HEK293 (cell line): ENCODE measurements around the gene TPP2.

Experiments used
- CTCF ChIA-PET: fragments of 350-600 bp; formaldehyde crosslinking; extraction: SDS; loops from one replicate; lab custom pipeline; 2021; ENCODE audit warnings: antibody characterized with exemption; lab: Yijun Ruan, JAX
- POLR2A ChIA-PET: fragments of 300-600 bp; formaldehyde crosslinking; extraction: SDS; loops from one replicate; lab custom pipeline; 2020; ENCODE audit warnings: antibody characterized with exemption, inconsistent platforms; lab: Yijun Ruan, JAX
- H3K27ac ChIP-seq: fragments of 200-500 bp; sonication (Bioruptor generic); 2 replicates; pipeline ENCODE4 v1.5.1; 2014; ENCODE audit warnings: low read depth, low read length, control low read depth, inconsistent platforms; ENCODE audit errors: extremely low read depth
- H3K36me3 ChIP-seq, 2 experiments: fragments of 200-500 bp in 1 of 2; sonication (Bioruptor generic) in 1 of 2; 1 replicate in 1 of 2; 2 replicates in 1 of 2; pipeline ENCODE4 v1.5.1; 2014 to 2017; ENCODE audit warnings: inconsistent platforms in 2 of 2, low read length in 2 of 2; ENCODE audit not compliant: control insufficient read depth in 2 of 2, insufficient read depth in 1 of 2
- H3K4me1 ChIP-seq: fragments of 200-500 bp; sonication (Bioruptor generic); 2 replicates; pipeline ENCODE4 v1.5.1; 2014; ENCODE audit warnings: mild to moderate bottlenecking, low read length, inconsistent platforms; ENCODE audit not compliant: control insufficient read depth, insufficient read depth
- H3K4me3 ChIP-seq: 2 replicates; pipeline ENCODE4 v1.5.1; 2011; ENCODE audit warnings: low read depth, mild to moderate bottlenecking, control low read depth, low read length, moderate library complexity
- H3K9me3 ChIP-seq: fragments of 200-500 bp; sonication (Bioruptor generic); 2 replicates; pipeline ENCODE4 v1.5.1; 2014; ENCODE audit warnings: low read depth, low read length, inconsistent platforms; ENCODE audit not compliant: control insufficient read depth, insufficient read depth
- AEBP2 ChIP-seq: fragments of 450-650 bp; formaldehyde crosslinking; IDR thresholded peaks from 2 replicates; pipeline ENCODE4 v1.5.1; 2016; ENCODE audit warnings: missing biosample characterization, missing genetic modification characterization, borderline replicate concordance
- BCL11A ChIP-seq: fragments of 450-650 bp; formaldehyde crosslinking; IDR thresholded peaks from 2 replicates; pipeline ENCODE4 v1.5.1; 2016; ENCODE audit warnings: low read depth, missing biosample characterization, missing genetic modification characterization
- GLIS1 ChIP-seq: fragments of 450-650 bp; formaldehyde crosslinking; IDR thresholded peaks from 2 replicates; pipeline ENCODE4 v1.5.1; 2016; ENCODE audit warnings: missing biosample characterization, missing genetic modification characterization
- HOXA7 ChIP-seq: sonication (generic); formaldehyde crosslinking; IDR thresholded peaks from 2 replicates; pipeline ENCODE4 v1.8.1; 2022; ENCODE audit warnings: missing genetic modification reagents, borderline replicate concordance
- KLF8 ChIP-seq: fragments of 450-650 bp; formaldehyde crosslinking; IDR thresholded peaks from 2 replicates; pipeline ENCODE4 v1.5.1; 2016; ENCODE audit warnings: missing biosample characterization, missing genetic modification characterization
- MYNN ChIP-seq: fragments of 450-650 bp; formaldehyde crosslinking; IDR thresholded peaks from 2 replicates; pipeline ENCODE4 v1.5.1; 2016; ENCODE audit warnings: missing biosample characterization, missing genetic modification characterization, borderline replicate concordance
- PATZ1 ChIP-seq: fragments of 450-650 bp; formaldehyde crosslinking; IDR thresholded peaks from 2 replicates; pipeline ENCODE4 v1.5.1; 2016; ENCODE audit warnings: missing biosample characterization, missing genetic modification characterization
- SALL2 ChIP-seq: fragments of 450-650 bp; formaldehyde crosslinking; IDR thresholded peaks from 2 replicates; pipeline ENCODE4 v1.5.0; 2017; ENCODE audit warnings: missing biosample characterization, mild to moderate bottlenecking, missing genetic modification characterization, borderline replicate concordance
- ZNF132 ChIP-seq: fragments of 450-650 bp; formaldehyde crosslinking; IDR thresholded peaks from 2 replicates; pipeline ENCODE4 v1.5.1; 2017; ENCODE audit warnings: missing biosample characterization, missing genetic modification characterization, borderline replicate concordance
- ZNF148 ChIP-seq: fragments of 450-650 bp; formaldehyde crosslinking; IDR thresholded peaks from 2 replicates; pipeline ENCODE4 v1.5.0; 2017; ENCODE audit warnings: missing biosample characterization, missing genetic modification characterization, borderline replicate concordance
- ZNF223 ChIP-seq: fragments of 450-650 bp; formaldehyde crosslinking; IDR thresholded peaks from 2 replicates; pipeline ENCODE4 v1.5.1; 2016; ENCODE audit warnings: missing biosample characterization, missing genetic modification characterization
- ZNF280D ChIP-seq: fragments of 450-650 bp; formaldehyde crosslinking; IDR thresholded peaks from 2 replicates; pipeline ENCODE4 v1.5.1; 2016; ENCODE audit warnings: missing biosample characterization, missing genetic modification characterization
- ZNF324 ChIP-seq: fragments of 450-650 bp; formaldehyde crosslinking; IDR thresholded peaks from 2 replicates; pipeline ENCODE4 v1.5.1; 2016; ENCODE audit warnings: missing biosample characterization, missing genetic modification characterization
- ZNF391 ChIP-seq: fragments of 450-650 bp; formaldehyde crosslinking; IDR thresholded peaks from 2 replicates; pipeline ENCODE4 v1.5.1; 2016; ENCODE audit warnings: low read depth, missing biosample characterization, missing genetic modification characterization, borderline replicate concordance
- ZNF48 ChIP-seq: fragments of 450-650 bp; formaldehyde crosslinking; IDR thresholded peaks from 2 replicates; pipeline ENCODE4 v1.5.1; 2016; ENCODE audit warnings: missing biosample characterization, missing genetic modification characterization
- ZNF747 ChIP-seq: fragments of 450-650 bp; formaldehyde crosslinking; IDR thresholded peaks from 2 replicates; pipeline ENCODE4 v1.5.1; 2016; ENCODE audit warnings: missing biosample characterization, missing genetic modification characterization
- ZNF792 ChIP-seq: fragments of 450-650 bp; formaldehyde crosslinking; IDR thresholded peaks from 2 replicates; pipeline ENCODE4 v1.5.1; 2016; ENCODE audit warnings: missing biosample characterization, missing genetic modification characterization
- TF ChIP-seq, protein P1 (sequence below): fragments of 450-650 bp; formaldehyde crosslinking; IDR thresholded peaks from 2 replicates; pipeline ENCODE4 v1.5.1; 2016; ENCODE audit warnings: missing biosample characterization, missing genetic modification characterization
- TF ChIP-seq, protein P2 (sequence below): fragments of 450-650 bp; formaldehyde crosslinking; IDR thresholded peaks from 2 replicates; pipeline ENCODE4 v1.5.1; 2016; ENCODE audit warnings: missing biosample characterization, missing genetic modification characterization

TPP2 gene

DNA sequence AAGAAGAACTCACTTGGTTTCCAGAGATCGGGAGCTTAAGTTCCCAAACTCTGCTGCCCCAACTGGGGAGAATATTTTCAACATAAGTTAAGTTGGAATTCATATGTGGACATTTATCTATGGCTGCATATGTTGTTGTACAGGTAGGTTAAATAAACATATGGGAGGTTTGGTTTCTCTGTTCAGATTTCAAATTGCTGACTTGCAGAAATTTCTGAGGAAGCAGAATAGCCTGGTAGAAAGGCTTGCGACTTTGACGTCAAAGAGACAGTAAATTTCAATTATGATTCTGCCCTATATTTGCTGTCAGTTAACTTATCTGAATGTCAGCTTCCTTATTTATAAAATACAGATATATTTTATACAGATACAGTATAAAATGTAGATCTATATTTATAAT lies 40.0 kb upstream of the TPP2 start (continued):
- no peak for TF ChIP-seq ZNF391 (tag by site-specific recombination)
- no peak for TF ChIP-seq PATZ1 (tag by site-specific recombination)
- no peak for TF ChIP-seq ZNF132 (tag by site-specific recombination)
- TF ChIP-seq, protein P1, sequence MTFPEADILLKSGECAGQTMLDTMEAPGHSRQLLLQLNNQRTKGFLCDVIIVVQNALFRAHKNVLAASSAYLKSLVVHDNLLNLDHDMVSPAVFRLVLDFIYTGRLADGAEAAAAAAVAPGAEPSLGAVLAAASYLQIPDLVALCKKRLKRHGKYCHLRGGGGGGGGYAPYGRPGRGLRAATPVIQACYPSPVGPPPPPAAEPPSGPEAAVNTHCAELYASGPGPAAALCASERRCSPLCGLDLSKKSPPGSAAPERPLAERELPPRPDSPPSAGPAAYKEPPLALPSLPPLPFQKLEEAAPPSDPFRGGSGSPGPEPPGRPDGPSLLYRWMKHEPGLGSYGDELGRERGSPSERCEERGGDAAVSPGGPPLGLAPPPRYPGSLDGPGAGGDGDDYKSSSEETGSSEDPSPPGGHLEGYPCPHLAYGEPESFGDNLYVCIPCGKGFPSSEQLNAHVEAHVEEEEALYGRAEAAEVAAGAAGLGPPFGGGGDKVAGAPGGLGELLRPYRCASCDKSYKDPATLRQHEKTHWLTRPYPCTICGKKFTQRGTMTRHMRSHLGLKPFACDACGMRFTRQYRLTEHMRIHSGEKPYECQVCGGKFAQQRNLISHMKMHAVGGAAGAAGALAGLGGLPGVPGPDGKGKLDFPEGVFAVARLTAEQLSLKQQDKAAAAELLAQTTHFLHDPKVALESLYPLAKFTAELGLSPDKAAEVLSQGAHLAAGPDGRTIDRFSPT (tag by site-specific recombination) = no peak

DNA sequence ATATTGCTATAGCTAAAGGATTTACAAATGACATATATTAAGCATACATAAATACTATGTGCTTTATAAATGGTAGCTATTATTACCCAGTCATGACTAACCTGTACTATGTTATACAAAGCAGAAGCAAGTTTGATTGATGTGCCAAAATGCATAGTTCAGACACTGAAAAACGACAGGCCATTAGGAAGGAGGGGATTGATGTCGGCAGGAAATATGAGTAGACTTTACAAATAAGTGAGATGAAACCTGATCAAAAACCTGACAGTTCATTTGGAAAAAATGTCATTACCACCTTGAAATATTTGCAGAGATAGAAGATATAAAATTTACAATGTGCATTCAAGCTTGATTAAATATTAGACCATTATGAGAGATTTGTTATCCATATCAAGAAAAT lies 38.8 kb upstream of the TPP2 start:
- CTCF ChIA-PET = interaction anchor here (0.6 to 1.2 kb wide), 4 partner anchors 22 to 417 kb away, joined by 3 read pairs; no protein-coding TSS in a partner anchor
- no peak overlapping the region for H3K4me3 ChIP-seq
- TF ChIP-seq ZNF48 (tag by site-specific recombination) (no peak), ZNF223 (tag by site-specific recombination) (no peak), GLIS1 (no peak), SALL2 (tag by site-specific recombination) (no peak)
- TF ChIP-seq, protein P2, sequence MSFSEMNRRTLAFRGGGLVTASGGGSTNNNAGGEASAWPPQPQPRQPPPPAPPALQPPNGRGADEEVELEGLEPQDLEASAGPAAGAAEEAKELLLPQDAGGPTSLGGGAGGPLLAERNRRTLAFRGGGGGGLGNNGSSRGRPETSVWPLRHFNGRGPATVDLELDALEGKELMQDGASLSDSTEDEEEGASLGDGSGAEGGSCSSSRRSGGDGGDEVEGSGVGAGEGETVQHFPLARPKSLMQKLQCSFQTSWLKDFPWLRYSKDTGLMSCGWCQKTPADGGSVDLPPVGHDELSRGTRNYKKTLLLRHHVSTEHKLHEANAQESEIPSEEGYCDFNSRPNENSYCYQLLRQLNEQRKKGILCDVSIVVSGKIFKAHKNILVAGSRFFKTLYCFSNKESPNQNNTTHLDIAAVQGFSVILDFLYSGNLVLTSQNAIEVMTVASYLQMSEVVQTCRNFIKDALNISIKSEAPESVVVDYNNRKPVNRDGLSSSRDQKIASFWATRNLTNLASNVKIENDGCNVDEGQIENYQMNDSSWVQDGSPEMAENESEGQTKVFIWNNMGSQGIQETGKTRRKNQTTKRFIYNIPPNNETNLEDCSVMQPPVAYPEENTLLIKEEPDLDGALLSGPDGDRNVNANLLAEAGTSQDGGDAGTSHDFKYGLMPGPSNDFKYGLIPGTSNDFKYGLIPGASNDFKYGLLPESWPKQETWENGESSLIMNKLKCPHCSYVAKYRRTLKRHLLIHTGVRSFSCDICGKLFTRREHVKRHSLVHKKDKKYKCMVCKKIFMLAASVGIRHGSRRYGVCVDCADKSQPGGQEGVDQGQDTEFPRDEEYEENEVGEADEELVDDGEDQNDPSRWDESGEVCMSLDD = no peak
- TF ChIP-seq, all 188 proteins: peak for 0
- POLR2A ChIA-PET = no interaction called here
- no peaks in the 10 kb centered on the region for H3K36me3 ChIP-seq
- H3K9me3 ChIP-seq = no peaks in the 10 kb centered on the region
- H3K4me1 ChIP-seq = no peaks in the 10 kb centered on the region
- no peak overlapping the region for H3K27ac ChIP-seq

GRCh38 chr13:102561933-102562332 lies 34.9 kb upstream of the TPP2 start:
- CTCF ChIA-PET = no interaction called here
- Histone ChIP-seq H3K27ac (no peak overlapping the region), H3K4me3 (no peak overlapping the region)
- no peak for TF ChIP-seq BCL11A
- no peak for TF ChIP-seq ZNF324 (tag by site-specific recombination)
- TF ChIP-seq HOXA7 (CRISPR knock-in tag) = no peak
- no peak for TF ChIP-seq ZNF280D (tag by site-specific recombination)
- TF ChIP-seq KLF8 (tag by site-specific recombination) = no peak
- TF ChIP-seq AEBP2 (tag by site-specific recombination) = no peak
- TF ChIP-seq ZNF792 (tag by site-specific recombination) = no peak
- no peak for TF ChIP-seq ZNF747
- no peak for TF ChIP-seq ZNF148 (tag by site-specific recombination)
- no peak for TF ChIP-seq MYNN (tag by site-specific recombination)

More at GRCh38 chr13:102561933-102562332, 34.9 kb upstream of the TPP2 start:
- Histone ChIP-seq H3K4me1 (no peaks in the 10 kb centered on the region), H3K36me3 (no peaks in the 10 kb centered on the region), H3K9me3 (no peaks in the 10 kb centered on the region)
- POLR2A ChIA-PET = no interaction called here
